Smooth muscle cell (in vitro differentiated cells): Measurements from ENCODE around the gene CRCP. TPM values are rescaled to one million over a fixed set of nuclear protein-coding genes. Genes with fewer than 3 reads are reported as not detected.

Experiments
- DNase-seq: peaks from one replicate; lab custom pipeline; 2025; ENCODE audit not compliant: unreplicated experiment; lab: John Stamatoyannopoulos, UW
- H2AFZ ChIP-seq: fragments of 200-600 bp; sonication (generic); 2 replicates; pipeline ENCODE4 v1.6.0; 2016; ENCODE audit warnings: antibody characterized with exemption, low read depth, mild to moderate bottlenecking
- H3F3A ChIP-seq: fragments of 200-600 bp; sonication (generic); 2 replicates; pipeline ENCODE4 v1.6.0; 2017; ENCODE audit warnings: antibody characterized with exemption, low read depth
- H3K27ac ChIP-seq: fragments of 200-600 bp; sonication (generic); 2 replicates; pipeline ENCODE4 v1.5.1; 2016; ENCODE audit warnings: low read depth, mild to moderate bottlenecking
- H3K27me3 ChIP-seq: fragments of 200-600 bp; sonication (generic); 2 replicates; pipeline ENCODE4 v1.6.1; 2016; ENCODE audit warnings: low read depth, mild to moderate bottlenecking
- H3K36me3 ChIP-seq: fragments of 200-600 bp; sonication (generic); 2 replicates; pipeline ENCODE4 v1.5.1; 2016; ENCODE audit warnings: low read depth
- H3K4me1 ChIP-seq: fragments of 200-600 bp; sonication (generic); 2 replicates; pipeline ENCODE4 v1.5.1; 2016; ENCODE audit warnings: low read depth
- H3K4me2 ChIP-seq: fragments of 200-600 bp; sonication (generic); 2 replicates; pipeline ENCODE4 v1.6.0; 2016; ENCODE audit warnings: mild to moderate bottlenecking
- H3K4me3 ChIP-seq: fragments of 200-600 bp; sonication (generic); 2 replicates; pipeline ENCODE4 v1.5.1; 2016; ENCODE audit warnings: mild to moderate bottlenecking
- H3K79me2 ChIP-seq: fragments of 200-600 bp; sonication (generic); 2 replicates; pipeline ENCODE4 v1.6.0; 2016; ENCODE audit warnings: low read depth, mild to moderate bottlenecking
- H3K9ac ChIP-seq: fragments of 200-600 bp; sonication (generic); 2 replicates; pipeline ENCODE4 v1.6.0; 2016; ENCODE audit warnings: low read depth
- H3K9me3 ChIP-seq: fragments of 200-600 bp; sonication (generic); replicated peaks from 2 replicates; pipeline ENCODE4 v1.5.1; 2016; ENCODE audit warnings: low read depth
- H4K20me1 ChIP-seq: fragments of 200-600 bp; sonication (generic); 2 replicates; pipeline ENCODE4 v1.6.0; 2016; ENCODE audit warnings: low read depth
- CTCF ChIP-seq: fragments of 200-600 bp; sonication (generic); IDR thresholded peaks from 2 replicates; pipeline ENCODE4 v1.5.1; 2017; ENCODE audit warnings: borderline replicate concordance, mild to moderate bottlenecking, antibody characterized with exemption; ENCODE audit not compliant: insufficient read depth, poor library complexity, severe bottlenecking
- WGBS: methylation state at CpG from one replicate; pipeline ENCODE4 v1.1.7; 2016; ENCODE audit warnings: low lambda C conversion rate; 5-methylcytosine and 5-hydroxymethylcytosine counted together
- polyA plus RNA-seq: library from polyadenylated mRNA; unstranded; fragments of >200 nt; fragmentation: Nextera tagmentation; extraction: Ambion mirVana; gene quantifications from 2 replicates; pipeline ENCODE4 v1.2.1, GENCODE V29; 2016
- total RNA-seq: library from RNA; depleted of rRNA; stranded (reverse); fragments of >200 nt; gene quantifications from 2 replicates; pipeline ENCODE4 v1.2.3, GENCODE V29; 2014

CRCP gene
- total and polyA plus RNA-seq, 2 experiments from 2014 or later: 13.6 to 13.7 TPM

- no peaks in the 10 kb centered on the region for H3K27me3 ChIP-seq
- no peak overlapping the region for H3K27ac ChIP-seq
- no peaks in the 10 kb centered on the region for H3K9me3 ChIP-seq
- no peak overlapping the region for H2AFZ ChIP-seq
- no peaks in the 10 kb centered on the region for H3K36me3 ChIP-seq
- no peak overlapping the region for H3K9ac ChIP-seq
- no peaks in the 10 kb centered on the region for H4K20me1 ChIP-seq
- H3F3A ChIP-seq: no peaks in the 10 kb centered on the region
- H3K79me2 ChIP-seq: no peaks in the 10 kb centered on the region
- no peak for TF ChIP-seq CTCF
- H3K4me1 ChIP-seq: no peaks in the 10 kb centered on the region
- H3K4me3 ChIP-seq: no peak overlapping the region
- no peak overlapping the region for H3K4me2 ChIP-seq
- no peak for DNase-seq
Observed at GRCh38 chr7:66181329-66181728, 66.7 kb downstream of the CRCP start.

DNA sequence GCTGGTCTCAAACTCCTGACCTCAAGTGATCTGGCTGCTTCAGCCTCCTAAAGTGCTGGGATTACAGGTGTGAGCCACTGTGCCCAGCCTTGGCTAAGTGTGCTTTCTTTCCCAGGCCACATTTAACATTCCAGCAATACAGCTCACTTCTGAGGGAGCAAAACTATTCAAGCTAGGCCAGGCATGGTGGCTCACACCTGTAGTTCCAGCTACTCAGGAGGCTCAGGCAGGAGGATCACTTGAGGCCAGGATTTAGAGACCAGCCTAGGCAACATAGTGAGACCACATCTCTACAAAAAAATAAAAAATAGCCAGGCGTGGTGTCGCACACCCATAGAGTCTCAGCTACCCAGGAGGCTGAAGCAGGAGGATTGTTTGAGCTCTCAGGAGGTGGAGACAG, 67.2 kb downstream of the CRCP start:
- 98% methylated on average over 2 of the region's 2 CpGs for WGBS
- no peaks in the 10 kb centered on the region for H3F3A ChIP-seq
- H3K4me3 ChIP-seq: no peak overlapping the region
- no peak overlapping the region for H2AFZ ChIP-seq
- H3K9ac ChIP-seq: no peak overlapping the region
- no peaks in the 10 kb centered on the region for H3K9me3 ChIP-seq
- no peaks in the 10 kb centered on the region for H3K27me3 ChIP-seq
- no peak for TF ChIP-seq CTCF
- DNase-seq: no peak
- H3K4me2 ChIP-seq: no peak overlapping the region
- no peaks in the 10 kb centered on the region for H3K4me1 ChIP-seq
- no peak overlapping the region for H3K27ac ChIP-seq
- no peaks in the 10 kb centered on the region for H4K20me1 ChIP-seq
- H3K36me3 ChIP-seq: no peaks in the 10 kb centered on the region
- no peaks in the 10 kb centered on the region for H3K79me2 ChIP-seq

- TF ChIP-seq CTCF: no peak
- Histone ChIP-seq H3K9me3 (no peaks in the 10 kb centered on the region), H3K27me3 (no peaks in the 10 kb centered on the region), H3K36me3 (no peaks in the 10 kb centered on the region), H3K4me1 (no peaks in the 10 kb centered on the region), H3F3A (no peaks in the 10 kb centered on the region), H2AFZ (no peak overlapping the region), H3K79me2 (no peaks in the 10 kb centered on the region), H3K4me3 (no peak overlapping the region), H3K4me2 (no peak overlapping the region), H3K27ac (peak overlapping the region; percentile 89), H3K9ac (no peak overlapping the region), H4K20me1 (no peaks in the 10 kb centered on the region)
- 99% methylated on average over 6 of the region's 6 CpGs for WGBS
- DNase-seq: no peak
Observed at GRCh38 chr7:66182920-66183319, 68.3 kb downstream of the CRCP start.

- no peak overlapping the region for H2AFZ ChIP-seq
- no peak for TF ChIP-seq CTCF
- H3K4me3 ChIP-seq: no peak overlapping the region
- peak overlapping the region; percentile 57 for H3K9ac ChIP-seq
- no peaks in the 10 kb centered on the region for H4K20me1 ChIP-seq
- no peak overlapping the region for H3K4me2 ChIP-seq
- no peaks in the 10 kb centered on the region for H3K4me1 ChIP-seq
- H3K9me3 ChIP-seq: no peaks in the 10 kb centered on the region
- H3K36me3 ChIP-seq: no peaks in the 10 kb centered on the region
- no peak for DNase-seq
- H3K79me2 ChIP-seq: no peaks in the 10 kb centered on the region
- no peaks in the 10 kb centered on the region for H3K27me3 ChIP-seq
- H3F3A ChIP-seq: no peaks in the 10 kb centered on the region
- peak overlapping the region; percentile 89 for H3K27ac ChIP-seq
- 53% methylated on average over 2 of the region's 2 CpGs for WGBS
Observed at GRCh38 chr7:66183700-66184099, 69.1 kb downstream of the CRCP start.
